B cell (primary cell): ENCODE results near the gene ANTXR2.

Source experiments
- CTCF ChIP-seq: fragments of 200-600 bp; IDR thresholded peaks from one replicate; pipeline ENCODE4 v1.8.0; 2022; ENCODE audit warnings: antibody characterized with exemption, mild to moderate bottlenecking
- EZH2 ChIP-seq: IDR thresholded peaks from 2 replicates; pipeline ENCODE4 v1.6.1; 2012; ENCODE audit warnings: borderline replicate concordance, low read depth, mild to moderate bottlenecking, moderate library complexity, low read length; ENCODE audit not compliant: insufficient read depth, poor library complexity, severe bottlenecking

GRCh38 chr4:79917246-79917645 lies 155.8 kb downstream of the ANTXR2 start:
- TF ChIP-seq CTCF (peak; percentile 71), EZH2 (no peak)
